Stimulated activated CD4-positive, alpha-beta T cell treated with anti-CD3 and anti-CD28 coated beads, Interleukin-4, amount 100 ng/mL, for 24 hours (primary cell): ENCODE measurements around the gene CRYBA4.

Source experiments
- DNase-seq: peaks from one replicate; pipeline ENCODE4 v3.0.0-alpha.2; 2020

CRYBA4 gene

DNA sequence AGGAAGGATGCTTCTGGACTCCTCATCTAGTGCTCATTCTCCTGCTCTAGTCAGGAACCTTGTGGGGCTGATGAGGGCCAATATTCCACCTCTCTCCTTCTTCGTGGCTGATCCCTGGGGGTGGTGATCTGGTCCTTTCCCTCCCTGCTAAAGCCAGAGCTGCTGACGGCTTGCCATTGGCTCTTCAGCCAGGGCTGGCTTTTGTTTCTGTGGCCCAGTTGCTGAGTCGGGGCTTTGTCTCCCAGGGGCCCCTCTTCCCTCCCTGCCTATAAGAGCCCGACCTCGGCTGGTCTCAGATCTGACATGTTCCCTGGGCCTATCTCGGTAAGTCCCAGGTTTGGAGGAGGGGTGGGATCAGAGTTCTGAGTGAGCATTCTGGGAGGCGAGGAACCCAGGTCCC lies at the start of gene CRYBA4:
CRYBA4 (plus strand) TSS at position 301 of the 400 bp plus-strand sequence. CDS start 634 bp downstream, outside the sequence.
- no peak for DNase-seq

- no peak for DNase-seq
These were observed 48.6 kb upstream of the CRYBA4 start for GRCh38 chr22:26573026-26573662.

GRCh38 chr22:26574001-26574723 lies 47.6 kb upstream of the CRYBA4 start:
- no peak for DNase-seq

DNA sequence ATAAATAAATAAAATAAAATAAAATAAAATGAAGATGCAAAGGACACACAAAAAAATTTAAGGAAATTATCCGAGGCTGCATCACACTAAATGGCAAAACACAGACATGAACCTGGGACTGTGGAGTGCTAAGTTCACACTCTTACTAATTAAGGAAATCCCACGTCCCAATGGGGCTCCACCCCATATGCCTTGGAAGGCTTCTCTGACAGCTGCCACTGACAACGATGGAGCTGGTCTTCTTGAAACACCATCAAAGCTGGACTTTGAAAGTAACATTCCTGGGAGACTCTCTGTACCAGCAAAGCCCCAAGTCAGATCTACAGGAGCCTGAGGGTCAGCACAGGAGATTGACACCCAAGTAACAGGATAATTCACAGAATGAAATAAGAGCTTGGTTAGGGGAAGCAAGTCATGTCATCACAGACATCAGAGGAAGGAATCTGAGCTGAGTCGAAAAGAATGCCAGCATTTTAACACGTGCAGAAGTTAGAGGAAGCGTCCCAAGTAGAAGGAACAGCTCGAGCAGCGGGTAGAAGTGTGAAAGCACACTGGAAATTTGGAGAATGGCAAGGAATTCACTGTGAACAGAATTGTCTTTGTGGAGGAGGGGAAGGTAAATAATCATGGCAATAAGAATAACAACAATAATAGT lies 45.6 kb upstream of the CRYBA4 start:
- DNase-seq, result no peak

GRCh38 chr22:26577081-26577480 lies 44.7 kb upstream of the CRYBA4 start:
- no peak for DNase-seq

DNA sequence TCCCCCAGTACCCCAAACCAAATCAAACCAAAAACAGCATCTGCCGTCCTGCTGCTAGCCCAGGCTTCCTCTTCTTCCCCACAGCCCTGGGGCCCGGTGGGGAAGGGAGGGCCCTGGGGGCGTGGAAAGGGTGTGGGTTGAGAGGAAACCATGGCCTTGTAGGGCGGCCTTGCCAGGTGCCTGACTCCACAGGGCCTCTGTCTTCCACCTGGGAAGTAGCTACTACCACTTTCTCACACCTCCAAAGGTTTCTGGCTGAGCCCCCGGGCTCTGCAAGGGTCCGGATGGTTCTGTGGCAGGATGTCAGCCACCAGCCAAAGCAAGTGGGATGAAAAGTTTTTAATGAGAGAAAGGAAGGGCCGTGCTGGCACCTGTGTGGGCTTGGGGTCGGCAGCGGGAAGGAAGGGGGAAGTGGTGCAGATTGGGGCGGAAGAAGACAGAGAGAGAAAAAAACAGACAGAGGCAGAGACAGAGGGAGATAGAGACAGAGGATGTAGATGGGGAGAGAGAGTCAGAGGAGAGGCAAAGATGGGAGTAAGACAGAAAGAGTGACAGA lies 42.4 kb upstream of the CRYBA4 start:
- DNase-seq, result peak; percentile 26

DNA sequence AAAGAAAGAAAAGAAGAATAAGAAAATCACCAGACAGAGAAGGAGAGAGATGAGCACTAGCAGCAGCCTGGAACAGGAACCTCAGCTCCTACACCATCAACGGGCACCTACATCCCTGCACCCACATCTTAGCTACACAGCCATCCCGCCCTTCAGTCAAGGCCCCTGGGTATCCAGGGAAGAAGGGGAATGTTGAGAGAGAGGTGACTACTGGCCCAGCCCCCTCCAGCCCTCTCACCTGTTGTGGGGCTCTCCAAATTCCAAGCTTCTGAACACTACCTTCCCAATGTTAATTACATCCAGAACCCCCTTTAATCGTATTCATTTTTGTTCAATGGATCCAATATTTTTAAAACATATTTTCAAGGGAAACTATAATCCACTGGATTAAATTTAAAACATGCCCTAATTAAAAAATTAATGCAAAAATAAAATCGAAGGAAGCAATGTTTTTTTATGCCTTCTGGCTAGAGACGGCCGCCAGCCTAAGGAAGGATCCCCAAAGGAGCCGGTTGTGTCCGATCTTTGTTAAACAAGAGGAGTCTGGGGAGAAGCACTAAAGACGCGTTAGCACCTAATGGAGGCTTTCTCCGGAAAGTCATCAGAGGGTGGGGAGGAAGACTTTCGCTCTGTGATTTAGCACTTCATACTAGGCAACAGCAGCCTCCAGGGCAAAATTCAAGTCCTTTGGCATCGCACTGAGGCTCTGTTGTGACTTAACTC lies 41.4 kb upstream of the CRYBA4 start:
- no peak for DNase-seq

GRCh38 chr22:26581026-26581425 lies 40.7 kb upstream of the CRYBA4 start:
- no peak for DNase-seq

- no peak for DNase-seq
These were observed 40.1 kb upstream of the CRYBA4 start for GRCh38 chr22:26581633-26582168.

DNA sequence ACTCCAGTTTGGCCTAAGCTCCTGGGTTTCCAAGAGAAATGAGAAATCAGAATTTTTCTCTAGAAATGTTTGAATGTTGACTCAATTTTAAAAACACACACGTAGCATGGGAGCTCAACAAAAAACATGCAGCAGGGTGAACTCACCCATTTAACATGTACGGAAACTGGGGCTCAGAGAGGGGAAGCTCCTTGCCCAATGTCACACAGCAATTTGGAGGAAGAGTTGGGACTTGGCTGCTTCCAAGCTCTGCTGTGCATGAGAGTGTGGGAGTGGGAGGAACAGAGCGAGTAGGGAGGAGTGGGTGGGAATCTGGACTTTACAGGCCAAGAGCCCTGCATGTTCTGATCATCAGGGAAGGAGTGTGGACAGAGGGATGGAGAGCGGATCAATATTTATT lies 37.8 kb upstream of the CRYBA4 start:
- no peak for DNase-seq

DNA sequence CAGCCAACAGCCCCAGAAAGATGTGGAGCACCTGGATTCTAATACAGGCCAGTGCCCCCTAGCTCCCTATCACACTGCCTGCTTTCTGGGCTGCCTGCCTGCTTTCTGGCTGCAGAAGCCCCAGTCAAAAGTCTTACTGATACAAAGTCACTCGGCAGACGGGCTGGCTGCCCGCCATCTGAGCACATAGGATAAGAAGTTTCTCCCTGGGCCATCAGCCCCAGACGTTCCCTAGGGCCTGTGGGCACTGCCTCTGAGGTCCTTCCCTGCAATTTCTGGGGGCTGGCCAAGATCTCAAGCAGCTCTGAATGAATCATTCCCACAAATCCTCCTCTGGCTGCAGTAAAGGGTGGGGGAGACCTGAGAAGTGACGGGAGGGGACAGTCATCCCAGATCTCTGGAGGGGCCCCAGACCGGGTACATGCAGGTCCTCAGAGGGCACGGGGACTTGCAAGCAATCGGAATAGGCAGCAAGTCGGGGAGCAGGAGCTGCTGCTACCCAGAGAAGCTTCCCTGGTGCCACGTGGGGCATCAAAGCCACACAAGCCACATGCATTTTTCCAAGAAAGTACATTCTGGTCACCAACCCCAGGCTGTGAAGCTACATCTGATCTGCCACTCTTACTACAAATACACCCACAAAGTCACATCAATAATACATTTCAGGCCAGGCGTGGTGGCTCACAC lies 36.5 kb upstream of the CRYBA4 start:
- no peak for DNase-seq

GRCh38 chr22:26586556-26587325 lies 35.0 kb upstream of the CRYBA4 start:
- no peak for DNase-seq

GRCh38 chr22:26587991-26588613 lies 33.7 kb upstream of the CRYBA4 start:
- no peak for DNase-seq

- DNase-seq, result no peak
These were observed 32.9 kb upstream of the CRYBA4 start for GRCh38 chr22:26588729-26589366.

- peak; percentile 37 for DNase-seq
These were observed 32.4 kb upstream of the CRYBA4 start for GRCh38 chr22:26589367-26589844.

DNA sequence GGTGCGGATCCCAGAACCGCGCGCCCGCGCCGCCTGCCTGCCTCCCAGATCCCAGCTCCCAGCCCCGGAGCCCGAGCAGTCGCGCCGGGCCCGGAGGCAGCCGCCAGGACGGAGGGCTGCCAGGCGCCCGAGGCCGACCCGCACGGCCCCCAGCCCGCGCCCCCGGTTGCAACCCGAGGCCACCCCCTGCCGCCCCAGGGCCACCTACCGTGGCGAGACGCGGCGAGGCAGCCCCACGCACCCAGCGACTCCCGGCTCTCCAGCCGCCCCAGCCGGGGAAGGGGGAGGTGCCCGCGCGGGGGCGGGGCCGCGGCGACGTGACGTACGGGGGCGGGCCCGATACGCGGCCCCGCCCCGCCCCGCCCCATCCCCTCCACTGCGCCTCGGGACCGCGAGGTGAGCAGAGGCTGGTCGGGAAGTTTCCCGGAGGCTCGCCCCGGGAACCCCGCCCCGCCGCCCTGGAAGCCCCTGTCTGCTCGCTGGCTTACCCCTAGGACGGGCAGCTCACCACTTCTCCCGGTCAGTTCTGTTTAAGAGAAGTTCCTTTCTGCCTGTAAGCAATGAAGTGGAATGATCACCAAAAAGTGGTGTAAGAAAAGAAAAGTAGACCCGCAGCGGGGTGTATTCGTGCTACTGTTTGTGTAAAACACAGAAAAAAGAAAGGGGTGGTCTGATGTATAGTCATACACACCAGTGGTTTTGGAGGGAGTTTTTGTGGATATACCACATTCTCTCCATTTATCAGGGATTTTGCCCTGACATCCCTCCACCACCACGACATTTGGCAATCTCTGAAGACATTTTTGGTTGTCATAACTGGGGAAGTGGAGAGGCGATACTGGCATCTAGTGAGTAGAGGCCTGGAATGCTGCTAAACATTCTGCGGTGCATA lies 31.7 kb upstream of the CRYBA4 start, which contains the start of gene TPST2:
TPST2 (minus strand) TSS at position 288 of the 892 bp plus-strand sequence. CDS start 48,502 bp downstream, outside the sequence.
- peak; percentile 75 for DNase-seq

- peak; percentile 33 for DNase-seq
These were observed 29.3 kb upstream of the CRYBA4 start for GRCh38 chr22:26592421-26592891.

DNA sequence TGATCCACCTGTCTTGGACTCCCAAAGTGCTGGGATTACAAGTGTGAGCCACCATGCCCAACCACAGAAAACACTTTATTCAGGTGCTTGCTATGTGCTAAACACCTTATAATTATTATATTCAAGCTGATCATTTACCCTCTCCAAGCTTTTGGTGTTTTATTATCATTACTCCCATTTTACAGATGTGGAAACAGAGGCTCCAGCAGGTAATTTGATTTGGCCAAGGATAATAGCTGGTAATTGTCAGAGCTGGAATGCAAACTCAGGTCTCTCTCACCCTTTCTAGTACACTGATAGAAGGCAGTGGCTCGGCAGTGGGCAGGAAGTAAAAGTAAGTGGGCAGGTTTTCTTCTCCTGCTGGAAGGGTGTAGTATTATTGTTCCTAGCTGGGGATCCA lies 28.0 kb upstream of the CRYBA4 start:
- DNase-seq, result no peak

GRCh38 chr22:26597026-26597425 lies 24.7 kb upstream of the CRYBA4 start:
- no peak for DNase-seq
